ENCODE measurements around the gene DDRGK1.
"Not testable (repeated sequence)": the region's sequence is repeated elsewhere in the genome, so short reads cannot be mapped to it uniquely, and the experiment has no call there.

Gene DDRGK1

GRCh38 chr20:3215359-3215917, 11.0 kb upstream of the DDRGK1 start:
- DNase-seq (ENCODE audit: low spot score): not testable (repeated sequence)

GRCh38 chr20:3213226-3213625, 8.7 kb upstream of the DDRGK1 start:
- DNase-seq (ENCODE audit: low spot score): no peak

GRCh38 chr20:3210346-3210745, 5.9 kb upstream of the DDRGK1 start:
- no peak for DNase-seq (ENCODE audit: low spot score)

- no peak for DNase-seq (ENCODE audit: low spot score)
Measured at GRCh38 chr20:3209946-3210317, 5.5 kb upstream of the DDRGK1 start.

GRCh38 chr20:3209257-3209945, 4.9 kb upstream of the DDRGK1 start, which contains the start of gene ITPA:
ITPA (plus strand) TSS chr20:3209498; CDS start chr20:3209552, 54 bp downstream.
- peak; percentile 81 for DNase-seq (ENCODE audit: low spot score)

GRCh38 chr20:3208786-3209256, 4.3 kb upstream of the DDRGK1 start:
- no peak for DNase-seq (ENCODE audit: low spot score)

- DNase-seq (ENCODE audit: low spot score): no peak
Measured at GRCh38 chr20:3203315-3204123, 963 bp downstream of the DDRGK1 start.

GRCh38 chr20:3202965-3203314, 1.5 kb downstream of the DDRGK1 start:
- DNase-seq (ENCODE audit: low spot score): no peak

GRCh38 chr20:3199976-3200755, 4.3 kb downstream of the DDRGK1 start:
- no peak for DNase-seq (ENCODE audit: low spot score)

- no peak for DNase-seq (ENCODE audit: low spot score)
Measured at GRCh38 chr20:3199206-3199605, 5.3 kb downstream of the DDRGK1 start.

GRCh38 chr20:3195590-3196237, 8.8 kb downstream of the DDRGK1 start:
- DNase-seq (ENCODE audit: low spot score): no peak

- DNase-seq (ENCODE audit: low spot score): no peak
Measured at GRCh38 chr20:3194617-3195280, 9.7 kb downstream of the DDRGK1 start.

GRCh38 chr20:3193806-3194616, 10.5 kb downstream of the DDRGK1 start:
- DNase-seq (ENCODE audit: low spot score): no peak

- DNase-seq (ENCODE audit: low spot score): no peak
Measured at GRCh38 chr20:3192226-3193015, 12.1 kb downstream of the DDRGK1 start.

- DNase-seq (ENCODE audit: low spot score): no peak
Measured at GRCh38 chr20:3190681-3191111, 13.8 kb downstream of the DDRGK1 start.

- no peak for DNase-seq (ENCODE audit: low spot score)
Measured at GRCh38 chr20:3189561-3190131, 14.8 kb downstream of the DDRGK1 start.

GRCh38 chr20:3188823-3189413, 15.6 kb downstream of the DDRGK1 start:
- no peak for DNase-seq (ENCODE audit: low spot score)

- not testable (repeated sequence) for DNase-seq (ENCODE audit: low spot score)
Measured at GRCh38 chr20:3187861-3188260, 16.6 kb downstream of the DDRGK1 start.
